ENCODE data around the gene SLC9A8.

SLC9A8 gene

GRCh38 chr20:49883246-49883802 lies 70.7 kb downstream of the SLC9A8 start:
- ATAC-seq (no peak), DNase-seq (ENCODE audit: low spot score in 2 of 2) (no peak)
- H3K9me3 Mint-ChIP-seq, result no peaks in the 10 kb centered on the region
- H3K4me1 Mint-ChIP-seq, result peaks cover 16% of the 10 kb centered on the region
- H3K36me3 Mint-ChIP-seq, result peaks cover 87% of the 10 kb centered on the region
- H3K4me3 Mint-ChIP-seq, result no peak overlapping the region
- H3K27ac Mint-ChIP-seq, result peak overlapping the region; percentile 23

DNA sequence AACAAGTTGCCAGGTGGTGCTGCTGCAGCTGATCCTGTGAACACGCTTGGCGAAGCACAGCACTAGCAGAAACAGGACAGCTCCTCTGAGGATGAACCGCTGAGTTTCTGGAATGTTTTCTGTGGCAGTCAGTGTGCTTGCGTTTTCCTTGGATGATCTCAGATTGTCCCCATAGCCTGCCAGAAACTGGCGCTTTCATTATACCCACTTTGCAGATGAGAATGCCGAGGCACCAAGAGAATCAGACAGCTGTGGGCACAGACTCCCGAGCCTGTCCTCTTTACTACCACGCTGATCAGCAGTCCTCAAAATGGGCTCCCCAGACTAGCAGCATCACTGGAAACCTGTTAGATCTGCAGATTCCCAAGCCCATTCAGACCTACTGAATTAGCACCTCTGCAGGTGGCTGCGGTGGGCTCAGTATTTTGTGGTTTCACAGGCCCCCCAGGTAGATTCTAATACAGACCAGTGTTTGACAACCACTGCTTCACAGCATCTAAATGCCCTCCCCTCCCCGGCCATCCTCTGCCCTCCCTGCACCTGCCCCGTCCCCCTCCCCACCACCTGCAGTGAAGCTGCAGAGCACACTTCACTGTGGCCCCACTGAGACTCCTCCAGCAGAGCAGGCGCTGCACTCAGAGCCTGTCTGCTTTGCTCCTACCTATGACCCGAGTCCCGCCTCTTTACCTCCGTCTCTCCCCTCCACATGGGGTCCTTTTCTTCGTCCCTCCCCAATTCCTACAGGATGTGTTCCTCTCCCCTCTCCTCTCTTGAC lies 73.1 kb downstream of the SLC9A8 start:
- ATAC-seq, result no peak
- no peaks in the 10 kb centered on the region for H3K9me3 Mint-ChIP-seq
- no peak overlapping the region for H3K4me3 Mint-ChIP-seq
- H3K27ac Mint-ChIP-seq, result peak overlapping the region; percentile 81
- peaks cover 82% of the 10 kb centered on the region for H3K36me3 Mint-ChIP-seq
- peaks cover 26% of the 10 kb centered on the region for H3K4me1 Mint-ChIP-seq
- no peak for DNase-seq (ENCODE audit: low spot score in 2 of 2)

DNA sequence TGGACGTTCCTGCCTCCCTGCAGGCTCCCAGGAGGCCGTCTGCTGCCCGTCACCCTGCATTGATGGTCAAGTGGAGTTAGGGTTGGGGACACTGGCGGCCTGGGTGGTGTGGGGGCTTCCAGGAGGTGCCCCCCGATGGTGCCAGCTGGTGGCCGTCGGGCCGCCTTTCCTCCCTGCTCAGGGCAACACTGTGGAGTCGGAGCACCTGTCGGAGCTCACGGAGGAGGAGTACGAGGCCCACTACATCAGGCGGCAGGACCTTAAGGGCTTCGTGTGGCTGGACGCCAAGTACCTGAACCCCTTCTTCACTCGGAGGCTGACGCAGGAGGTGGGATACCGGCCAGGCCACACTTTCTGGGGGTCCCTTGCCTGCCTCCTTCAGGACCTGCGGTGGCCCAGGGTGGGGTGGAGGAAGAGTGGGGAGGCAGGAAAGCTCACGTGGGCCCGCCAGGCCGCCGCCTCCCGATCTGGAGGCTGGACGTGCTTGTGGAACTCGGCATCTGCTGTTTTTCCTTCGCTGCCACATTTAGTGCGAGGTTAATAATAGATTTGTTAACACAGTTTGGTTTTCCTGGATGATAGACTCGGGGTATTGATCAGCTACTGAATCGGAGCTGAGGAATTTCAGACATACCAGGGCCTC lies 74.1 kb downstream of the SLC9A8 start:
- no peak overlapping the region for H3K4me3 Mint-ChIP-seq
- peaks cover 81% of the 10 kb centered on the region for H3K36me3 Mint-ChIP-seq
- no peak for ATAC-seq
- H3K9me3 Mint-ChIP-seq, result no peaks in the 10 kb centered on the region
- DNase-seq (ENCODE audit: low spot score in 2 of 2), result no peak
- H3K27ac Mint-ChIP-seq, result peak overlapping the region; percentile 81
- peaks cover 29% of the 10 kb centered on the region for H3K4me1 Mint-ChIP-seq

- Mint-ChIP-seq H3K36me3 (peaks cover 79% of the 10 kb centered on the region), H3K27ac (peak overlapping the region; percentile 81)
- no peak for ATAC-seq
Observed at GRCh38 chr20:49887251-49888211, 74.9 kb downstream of the SLC9A8 start.

GRCh38 chr20:49888212-49889000 lies 75.8 kb downstream of the SLC9A8 start:
- H3K9me3 Mint-ChIP-seq, result no peaks in the 10 kb centered on the region
- ATAC-seq, result peak; percentile 52
- DNase-seq (ENCODE audit: low spot score in 2 of 2), result peak; percentile 49 to 85
- peaks cover 46% of the 10 kb centered on the region for H3K4me1 Mint-ChIP-seq
- peak overlapping the region; percentile 87 for H3K27ac Mint-ChIP-seq
- H3K36me3 Mint-ChIP-seq, result peaks cover 80% of the 10 kb centered on the region
- H3K4me3 Mint-ChIP-seq, result no peak overlapping the region

More at GRCh38 chr20:49887251-49888211, 74.9 kb downstream of the SLC9A8 start:
- no peaks in the 10 kb centered on the region for H3K9me3 Mint-ChIP-seq
- DNase-seq (ENCODE audit: low spot score in 2 of 2), result no peak
- H3K4me3 Mint-ChIP-seq, result no peak overlapping the region
- H3K4me1 Mint-ChIP-seq, result peaks cover 38% of the 10 kb centered on the region

DNA sequence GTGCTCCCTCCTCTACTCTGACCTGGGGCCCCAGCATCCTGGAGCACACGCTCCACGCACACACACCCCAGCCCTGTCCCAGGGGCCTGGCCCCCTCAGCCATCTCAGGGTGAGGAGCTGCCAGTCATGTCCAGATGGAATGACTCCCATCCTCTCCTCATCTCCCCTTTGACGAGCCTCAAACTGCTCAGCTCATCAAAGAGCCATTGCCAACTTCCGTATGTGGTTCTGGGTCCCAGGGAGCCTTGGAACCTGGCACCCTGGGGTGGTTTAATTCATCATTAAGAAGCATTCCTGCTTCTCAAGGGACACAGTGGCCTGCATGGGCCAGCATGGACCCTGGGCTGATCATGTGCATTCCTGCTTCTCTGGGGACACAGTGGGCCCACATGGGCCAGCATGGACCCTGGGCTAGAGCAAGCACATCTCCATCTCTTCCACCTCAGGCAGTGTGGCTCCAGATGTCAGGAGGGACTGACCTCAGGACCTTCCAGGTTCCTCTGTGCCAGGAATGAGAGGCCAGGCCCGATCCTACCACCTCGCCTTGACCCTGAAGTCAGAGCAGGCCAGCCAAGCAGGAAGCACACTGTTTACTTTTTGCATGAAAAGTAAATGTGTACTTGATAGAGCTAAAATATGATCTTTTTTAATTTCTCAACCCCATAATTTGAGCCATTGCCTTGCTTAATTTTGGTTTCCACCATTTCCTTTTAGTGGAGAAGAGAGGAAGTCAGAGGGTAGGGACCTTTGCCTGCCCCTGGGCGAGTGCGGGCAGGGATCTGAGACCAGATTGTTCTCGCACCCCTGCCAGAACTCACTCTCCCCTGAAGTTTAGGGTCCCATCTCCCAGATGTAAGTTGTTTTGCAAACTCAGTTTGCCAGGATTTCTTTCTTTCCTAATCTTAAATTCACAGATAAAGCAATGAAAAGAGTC lies 76.6 kb downstream of the SLC9A8 start:
- ATAC-seq (no peak), DNase-seq (ENCODE audit: low spot score in 2 of 2) (no peak)
- H3K9me3 Mint-ChIP-seq, result no peaks in the 10 kb centered on the region
- no peak overlapping the region for H3K4me3 Mint-ChIP-seq
- H3K27ac Mint-ChIP-seq, result peak overlapping the region; percentile 87
- H3K36me3 Mint-ChIP-seq, result peaks cover 79% of the 10 kb centered on the region
- H3K4me1 Mint-ChIP-seq, result peaks cover 55% of the 10 kb centered on the region

DNA sequence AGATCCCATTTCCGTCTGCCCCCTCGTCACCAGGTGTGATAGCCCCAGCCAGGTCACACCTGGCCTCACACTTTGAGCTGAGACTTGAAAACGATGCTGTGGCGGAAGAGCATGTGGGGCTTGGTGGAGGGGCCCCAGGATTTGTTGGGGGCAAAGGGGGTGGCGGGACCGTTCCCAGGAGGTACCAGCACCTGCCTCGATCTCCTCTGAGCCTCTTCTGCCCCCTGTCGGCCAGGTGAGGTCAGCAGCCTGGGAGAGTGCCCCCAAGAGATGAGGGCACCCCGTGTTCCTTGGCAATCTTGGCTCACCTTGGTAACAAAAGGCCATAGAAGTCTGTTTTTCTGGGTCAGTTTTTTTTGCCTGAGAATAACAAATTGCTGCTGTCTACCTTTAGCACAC lies 77.3 kb downstream of the SLC9A8 start:
- no peak for ATAC-seq
- peaks cover 62% of the 10 kb centered on the region for H3K4me1 Mint-ChIP-seq
- no peak overlapping the region for H3K4me3 Mint-ChIP-seq
- peak overlapping the region; percentile 87 for H3K27ac Mint-ChIP-seq
- H3K36me3 Mint-ChIP-seq, result peaks cover 77% of the 10 kb centered on the region
- no peak for DNase-seq (ENCODE audit: low spot score in 2 of 2)
- H3K9me3 Mint-ChIP-seq, result no peaks in the 10 kb centered on the region

- no peaks in the 10 kb centered on the region for H3K9me3 Mint-ChIP-seq
- peaks cover 72% of the 10 kb centered on the region for H3K36me3 Mint-ChIP-seq
- H3K4me3 Mint-ChIP-seq, result no peak overlapping the region
- peaks cover 63% of the 10 kb centered on the region for H3K4me1 Mint-ChIP-seq
- ATAC-seq (no peak), DNase-seq (ENCODE audit: low spot score in 2 of 2) (no peak)
- peak overlapping the region; percentile 94 for H3K27ac Mint-ChIP-seq
Observed at GRCh38 chr20:49890471-49891361, 78.1 kb downstream of the SLC9A8 start.

GRCh38 chr20:49891476-49892110 lies 79.0 kb downstream of the SLC9A8 start:
- Mint-ChIP-seq H3K4me1 (peaks cover 62% of the 10 kb centered on the region), H3K9me3 (no peaks in the 10 kb centered on the region), H3K36me3 (peaks cover 63% of the 10 kb centered on the region), H3K4me3 (peak overlapping the region; percentile 69), H3K27ac (peak overlapping the region; percentile 94)
- DNase-seq (ENCODE audit: low spot score in 2 of 2) (no peak), ATAC-seq (peak; percentile 24)

DNA sequence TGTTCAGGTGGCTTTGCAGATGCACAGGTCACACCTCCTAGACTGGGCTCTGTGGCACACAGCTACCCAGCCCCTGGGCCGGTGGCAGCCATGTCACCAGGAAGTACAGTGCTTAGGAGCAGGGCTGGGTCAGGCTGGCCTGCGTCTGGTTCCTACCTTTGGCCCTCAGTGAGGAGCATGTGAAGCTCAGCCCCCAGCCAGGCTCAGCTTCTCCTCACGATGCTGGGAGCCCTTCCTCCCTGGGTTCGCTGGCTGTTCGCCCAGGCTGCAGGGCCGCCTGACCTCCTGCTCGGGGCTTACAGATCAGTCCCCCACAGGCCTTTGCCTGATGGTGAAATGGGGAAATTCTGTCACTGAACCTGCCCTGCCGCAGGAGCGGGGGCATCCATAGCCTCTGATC lies 79.6 kb downstream of the SLC9A8 start:
- peaks cover 61% of the 10 kb centered on the region for H3K4me1 Mint-ChIP-seq
- peak overlapping the region; percentile 94 for H3K27ac Mint-ChIP-seq
- peak overlapping the region; percentile 69 for H3K4me3 Mint-ChIP-seq
- H3K9me3 Mint-ChIP-seq, result no peaks in the 10 kb centered on the region
- ATAC-seq (no peak), DNase-seq (ENCODE audit: low spot score in 2 of 2) (no peak)
- H3K36me3 Mint-ChIP-seq, result peaks cover 56% of the 10 kb centered on the region

DNA sequence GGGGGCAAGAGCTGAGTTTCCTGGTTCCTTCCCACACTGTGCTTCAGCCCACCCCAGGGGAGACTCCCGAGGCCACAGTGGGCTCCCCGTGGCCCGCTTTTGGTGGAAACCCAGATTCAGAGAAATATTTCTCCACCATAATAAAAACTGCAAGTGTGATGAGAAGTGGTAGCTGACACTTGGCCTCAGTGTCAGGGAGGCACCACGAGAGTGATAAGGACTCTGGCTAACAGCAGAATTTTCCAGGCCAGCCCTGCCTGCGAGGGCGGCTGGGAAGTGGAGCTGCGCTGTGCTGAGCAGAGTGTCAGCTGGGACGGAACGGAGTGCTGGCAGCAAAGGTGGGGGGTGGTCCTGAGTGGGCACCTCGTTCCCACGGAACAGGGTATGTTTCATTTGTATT lies 80.2 kb downstream of the SLC9A8 start:
- H3K27ac Mint-ChIP-seq, result peak overlapping the region; percentile 94
- DNase-seq (ENCODE audit: low spot score in 2 of 2) (no peak), ATAC-seq (no peak)
- peaks cover 51% of the 10 kb centered on the region for H3K36me3 Mint-ChIP-seq
- peaks cover 56% of the 10 kb centered on the region for H3K4me1 Mint-ChIP-seq
- peak overlapping the region; percentile 69 for H3K4me3 Mint-ChIP-seq
- no peaks in the 10 kb centered on the region for H3K9me3 Mint-ChIP-seq

DNA sequence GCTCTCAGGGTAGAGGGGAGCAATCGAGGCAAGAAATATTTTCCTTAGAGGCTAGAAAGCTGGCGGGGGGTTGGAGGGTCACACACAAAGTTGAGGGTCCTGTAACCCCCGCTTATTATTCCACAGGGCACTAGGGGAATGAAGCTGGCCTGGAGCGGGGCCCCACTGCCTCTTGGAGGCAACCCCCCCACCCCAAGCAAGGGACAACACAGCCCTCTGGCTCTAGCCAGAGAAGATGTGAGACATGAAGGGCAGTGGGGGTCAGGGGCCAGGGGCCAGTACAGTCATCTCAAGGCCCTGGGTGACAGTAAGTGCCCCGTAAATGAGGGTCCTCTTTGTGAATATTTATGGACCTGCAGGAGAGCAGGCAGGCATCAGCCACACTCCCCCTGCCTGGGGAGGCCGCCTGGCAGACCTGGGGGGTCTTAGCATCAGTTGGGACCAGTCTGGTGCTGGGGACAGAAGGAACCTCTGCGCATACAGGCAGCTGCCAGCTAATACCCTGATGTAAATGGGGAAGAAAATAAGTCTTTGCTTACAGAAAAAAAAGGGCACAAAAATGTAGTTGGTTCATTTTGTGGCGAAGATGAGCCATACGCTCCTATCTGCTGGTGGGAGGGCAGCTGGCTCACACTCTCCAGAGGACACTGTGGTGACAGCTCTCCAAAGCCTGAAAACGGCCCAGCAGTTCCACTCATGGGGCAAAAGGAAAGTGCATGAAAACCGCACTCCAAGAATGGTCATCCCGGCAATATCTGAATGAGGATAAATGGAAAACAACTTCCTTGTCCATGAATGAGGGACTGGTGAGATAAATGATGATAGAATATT lies 80.8 kb downstream of the SLC9A8 start:
- Mint-ChIP-seq H3K9me3 (no peaks in the 10 kb centered on the region), H3K4me1 (peaks cover 51% of the 10 kb centered on the region), H3K36me3 (peaks cover 46% of the 10 kb centered on the region), H3K27ac (peak overlapping the region; percentile 94), H3K4me3 (peak overlapping the region; percentile 69)
- DNase-seq (ENCODE audit: low spot score in 2 of 2) (peak in 1 of 2 donors; percentile 76), ATAC-seq (peak; percentile 91)
